ENCODE results near the gene LRPAP1. TPM values are rescaled to one million over a fixed set of nuclear protein-coding genes. Genes with fewer than 3 reads are reported as not detected.

LRPAP1 gene
- total and polyA plus RNA-seq, 10 of the 15 experiments (the other 5 are each of a cell fraction or from before 2014, with no cell fraction given) = 1.0 to 100 (median 51.1) TPM

DNA sequence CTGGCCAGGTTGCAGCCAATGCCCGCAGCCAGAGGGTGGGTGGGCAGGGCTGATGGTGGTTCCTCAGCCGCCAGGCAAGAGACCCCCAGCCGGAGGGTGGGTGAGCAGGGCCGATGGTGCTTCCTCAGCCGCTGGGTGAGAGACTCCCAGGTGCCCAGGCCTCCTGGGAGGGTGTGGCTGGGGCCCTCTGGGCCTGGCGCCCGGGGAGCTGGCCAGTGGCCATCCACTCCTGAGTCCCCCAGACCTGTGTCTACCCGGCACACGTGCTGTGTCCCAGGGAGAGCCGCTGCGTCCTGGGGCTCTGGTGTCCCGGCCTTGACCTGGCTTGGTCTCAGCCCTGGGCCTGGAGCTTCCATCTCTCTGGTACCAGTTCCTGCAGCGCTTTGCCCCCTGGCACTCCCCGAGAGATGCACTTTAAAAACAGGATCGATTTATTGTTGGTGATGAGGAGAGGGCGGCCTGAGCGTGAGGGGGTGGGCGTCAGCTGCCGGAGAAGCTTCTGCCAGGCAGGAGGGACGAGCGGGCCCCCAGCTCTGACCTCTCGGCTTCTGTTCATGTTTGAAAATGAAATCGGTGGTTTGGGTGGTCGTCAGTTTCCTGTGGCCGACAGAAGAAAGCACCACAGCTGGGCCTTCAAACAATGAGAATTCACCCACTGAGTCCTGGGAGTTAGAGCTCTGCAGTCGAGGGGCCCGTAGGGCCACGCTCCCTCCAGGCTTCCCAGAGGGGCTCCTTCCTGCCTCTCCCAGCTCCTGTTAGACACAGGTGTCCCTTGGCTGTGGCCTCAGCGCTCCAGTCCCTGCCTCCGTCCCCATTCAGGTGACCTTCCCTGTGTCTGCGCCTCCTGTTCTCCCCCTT is 62.6 kb downstream of the LRPAP1 start:
- CTCF ChIA-PET = interaction anchor here (2.2 kb wide), 1 partner anchor 11 kb away, joined by 5 read pairs; no protein-coding TSS in a partner anchor

DNA sequence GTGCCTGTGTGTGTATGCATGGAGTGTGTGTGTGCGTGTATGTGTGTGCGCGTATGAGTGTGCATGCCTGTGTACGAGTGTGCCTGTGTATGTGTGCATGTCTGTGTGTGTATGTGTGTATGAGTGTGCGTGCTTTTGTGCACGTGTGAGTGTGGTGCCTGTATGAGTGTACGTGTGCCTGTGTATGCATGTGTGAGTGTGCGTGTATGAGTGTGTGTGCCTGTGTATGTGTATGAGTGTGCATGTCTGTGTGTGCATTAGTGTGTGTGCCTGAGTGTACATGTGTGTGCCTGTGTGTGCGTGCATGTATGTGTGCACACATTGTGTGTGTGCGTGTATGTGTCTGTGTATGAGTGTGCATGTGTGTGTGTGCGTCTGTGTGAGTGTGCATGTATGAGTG is 63.4 kb downstream of the LRPAP1 start:
- H3K4me3 ChIP-seq = no peak overlapping the region
- ChIA-PET SMC1A (ENCODE audit: uncharacterized antibody, unreplicated experiment) (no interaction called here), RAD21 (ENCODE audit: unreplicated experiment) (no interaction called here), POLR2A (no interaction called here), CTCF (interaction anchor here (2.2 kb wide), 1 partner anchor 12 kb away, joined by 5 read pairs; no protein-coding TSS in a partner anchor)
- FAIRE-seq = no peak
- 83% methylated on average over 11 of the region's 11 CpGs for WGBS (ENCODE audit: insufficient coverage, insufficient replicate concordance, low lambda C conversion rate, missing lambda C conversion rate)
- no peak overlapping the region for H3K4me2 ChIP-seq (ENCODE audit: control insufficient read depth, insufficient read depth)
- no peak for ATAC-seq
- no peak overlapping the region for H3K27ac ChIP-seq (ENCODE audit: control insufficient read depth, insufficient read depth)
- H3K4me1 ChIP-seq (ENCODE audit: control insufficient read depth, insufficient read depth, low read length) = no peaks in the 10 kb centered on the region
- peaks cover 0 to 2% of the 10 kb centered on the region in 2 experiments; a peak in 1 of 4 replicates for H3K27me3 ChIP-seq (replicated peaks in 1 of 2; ENCODE audit: control insufficient read depth in 2 of 2, insufficient read depth in 2 of 2, low read length in 1 of 2)
- in situ Hi-C loops (cut with MboI) (no loop called here), intact Hi-C loops (cut with micrococcal nuclease; ENCODE audit: unreplicated experiment) (no loop called here)
- no peaks in the 10 kb centered on the region for H3K79me2 ChIP-seq (ENCODE audit: control insufficient read depth, insufficient read depth, low read length)
- BruUV-seq (replicated peaks) = no TSS peak
- no peak overlapping the region for H3K9ac ChIP-seq (ENCODE audit: control insufficient read depth, insufficient read depth, low read length)
- H3K36me3 ChIP-seq (ENCODE audit: control insufficient read depth in 2 of 2, insufficient read depth in 2 of 2, low read length in 1 of 2) = no peaks in the 10 kb centered on the region
- H3K9me3 ChIP-seq (replicated peaks; ENCODE audit: control insufficient read depth, insufficient read depth, low read length) = no peaks in the 10 kb centered on the region; the same call in 2 of the 3 replicates
- no peak for DNase-seq (ENCODE audit: low read depth, low spot score)
- H2AFZ ChIP-seq (ENCODE audit: control insufficient read depth, low read depth, low read length) = no peak overlapping the region
- TF ChIP-seq IKZF1 (conservative IDR thresholded peaks at IDR 0.05) = no peak
- TF ChIP-seq NR2C2 (IDR thresholded peaks at IDR 0.05; ENCODE audit: borderline replicate concordance, control insufficient read depth, insufficient read length, low read depth) = no peak
- TF ChIP-seq CHD1 (IDR thresholded peaks at IDR 0.05; ENCODE audit: low read depth, low read length) = no peak
- 0 out of 2 replicates have a peak, but pooled peaks have one; percentile 26 for TF ChIP-seq TCF3 (IDR thresholded peaks at IDR 0.05; ENCODE audit: borderline replicate concordance, insufficient read depth, low read depth, low read length)
- no peaks in the 10 kb centered on the region for H4K20me1 ChIP-seq (ENCODE audit: control insufficient read depth, insufficient read depth)

More for the DNA sequence above, 62.6 kb downstream of the LRPAP1 start:
- ChIA-PET POLR2A (no interaction called here), RAD21 (ENCODE audit: unreplicated experiment) (no interaction called here), SMC1A (ENCODE audit: uncharacterized antibody, unreplicated experiment) (interaction anchor here (1.1 kb wide), 1 partner anchor 123 kb away, joined by 3 read pairs; no protein-coding TSS in a partner anchor)
- no peak for FAIRE-seq
- Histone ChIP-seq H3K9me3 (replicated peaks; ENCODE audit: control insufficient read depth, insufficient read depth, low read length) (no peaks in the 10 kb centered on the region; the same call in 2 of the 3 replicates), H3K4me3 (no peak overlapping the region), H3K9ac (ENCODE audit: control insufficient read depth, insufficient read depth, low read length) (no peak overlapping the region), H3K36me3 (ENCODE audit: control insufficient read depth in 2 of 2, insufficient read depth in 2 of 2, low read length in 1 of 2) (no peaks in the 10 kb centered on the region), H3K4me2 (ENCODE audit: control insufficient read depth, insufficient read depth) (no peak overlapping the region), H3K4me1 (ENCODE audit: control insufficient read depth, insufficient read depth, low read length) (no peaks in the 10 kb centered on the region), H4K20me1 (ENCODE audit: control insufficient read depth, insufficient read depth) (no peaks in the 10 kb centered on the region), H2AFZ (ENCODE audit: control insufficient read depth, low read depth, low read length) (no peak overlapping the region), H3K27ac (ENCODE audit: control insufficient read depth, insufficient read depth) (no peak overlapping the region), H3K79me2 (ENCODE audit: control insufficient read depth, insufficient read depth, low read length) (no peaks in the 10 kb centered on the region), H3K27me3 (replicated peaks in 1 of 2; ENCODE audit: control insufficient read depth in 2 of 2, insufficient read depth in 2 of 2, low read length in 1 of 2) (no peaks in the 10 kb centered on the region; a peak in 1 of 4 replicates)
- in situ Hi-C loops (cut with MboI) = no loop called here
- 56% methylated on average over 30 of the region's 31 CpGs for WGBS (ENCODE audit: insufficient coverage, insufficient replicate concordance, low lambda C conversion rate, missing lambda C conversion rate)
- intact Hi-C loops (cut with micrococcal nuclease; ENCODE audit: unreplicated experiment) = no loop called here
- no peak for DNase-seq (ENCODE audit: low read depth, low spot score)
- no TSS peak for BruUV-seq (replicated peaks)
- no peak for ATAC-seq
- no peak for TF ChIP-seq MYC (IDR thresholded peaks at IDR 0.05; ENCODE audit: insufficient read depth, insufficient read length, insufficient replicate concordance, low read length, severe bottlenecking)
- no peak for TF ChIP-seq MXI1 (IDR thresholded peaks at IDR 0.05; ENCODE audit: low read depth, low read length)

Measured in GM12878 (cell line).